H1 (cell line): Measurements from ENCODE around the gene PTH1R. TPM values are rescaled to one million over a fixed set of nuclear protein-coding genes. Genes with fewer than 3 reads are reported as not detected.

Source experiments
- ATF2 ChIP-seq: IDR thresholded peaks from 2 replicates; pipeline ENCODE4 v1.6.1; 2012; ENCODE audit warnings: low read length, inconsistent platforms
- HDAC2 ChIP-seq, 2 experiments: fragments of 300-600 bp in 1 of 2; sonication (generic) in 1 of 2; IDR thresholded peaks; 2 replicates each; pipeline ENCODE4 v1.6.1; 2011 to 2012; ENCODE audit warnings: low read depth in 2 of 2, low read length in 2 of 2, mild to moderate bottlenecking in 2 of 2, moderate library complexity in 2 of 2, borderline replicate concordance in 1 of 2, inconsistent platforms in 1 of 2
- RAD21 ChIP-seq, 2 experiments: IDR thresholded peaks in 1 of 2; conservative IDR thresholded peaks in 1 of 2; 2 replicates each; pipeline ENCODE4 v1.6.1; 2011; ENCODE audit warnings: low read depth in 2 of 2, low read length in 2 of 2, improper control_type of control experiment in 1 of 2, inconsistent platforms in 1 of 2, mild to moderate bottlenecking in 1 of 2, moderate library complexity in 1 of 2
- SIX5 ChIP-seq: IDR thresholded peaks from 2 replicates; pipeline ENCODE4 v1.6.1; 2011; ENCODE audit warnings: mild to moderate bottlenecking, low read depth, low read length
- polyA plus RNA-seq, 7 experiments: library from polyadenylated mRNA; depleted of rRNA in 3 of 7; stranded (reverse) in 5 of 7; unstranded in 2 of 7; fragments of >200 nt in 5 of 7; fragments of 200-250 nt in 2 of 7; gene quantifications; 1 replicate in 5 of 7; 2 replicates in 1 of 7; 4 replicates in 1 of 7; pipeline versions ENCODE4 v1.2.1 to v1.2.3, GENCODE V29; 2011 to 2013; ENCODE audit warnings: missing spikeins in 2 of 7, mixed read lengths in 2 of 7
- total RNA-seq: library from RNA; stranded (reverse); fragmentation: NEBNext Ultra II Directional; extraction: Animal tissue kit (Norgen Biotek cat#: 25700); gene quantifications from 2 replicates; pipeline ENCODE4 v1.2.1, GENCODE V29; 2021

The PTH1R gene
- total and polyA plus RNA-seq, 2 of the 8 experiments (the other 6 are each of a cell fraction or from before 2014, with no cell fraction given), result 0.57 to 1.5 TPM

GRCh38 chr3:46895761-46896160, 18.2 kb downstream of the PTH1R start (continued):
- TF ChIP-seq HDAC2 (IDR thresholded peaks at IDR 0.05; ENCODE audit: borderline replicate concordance in 1 of 2, low read depth in 2 of 2, low read length in 2 of 2) (no peak), RAD21 (IDR thresholded peaks at IDR 0.05 in 1 of 2, conservative IDR thresholded peaks at IDR 0.05 in 1 of 2; ENCODE audit: low read depth in 2 of 2, low read length in 2 of 2) (no peak), ATF2 (no peak), SIX5 (no peak)
